Omental fat pad (tissue), 4 donors: Measurements from ENCODE around the gene FER. TPM values are rescaled to one million over a fixed set of nuclear protein-coding genes. Genes with fewer than 3 reads are reported as not detected.
"Not testable (repeated sequence)": the region's sequence is repeated elsewhere in the genome, so short reads cannot be mapped to it uniquely, and the experiment has no call there.

Experiments
- ATAC-seq: fragments of 150-250 bp; one replicate; pipeline ENCODE4 v1.9.1; 2016; ENCODE audit warnings: mild to moderate bottlenecking, moderate library complexity; ENCODE audit not compliant: low FRiP score
- DNase-seq: peaks from one replicate; pipeline ENCODE4 v3.0.0-alpha.2; 2019; ENCODE audit warnings: low spot score
- total RNA-seq, 4 donors: library from RNA; depleted of rRNA; stranded (reverse); fragments of >200 nt; gene quantifications; one replicate each; pipeline ENCODE4 v1.1.0, GENCODE V29; 2016
- TF ChIP-seq, protein P1 (sequence below), 3 donors: fragments of 450-650 bp; IDR thresholded peaks; one replicate each; pipeline ENCODE4 v1.5.1; 2016 to 2017; ENCODE audit warnings: antibody characterized with exemption in 3 of 3, mild to moderate bottlenecking in 3 of 3, moderate library complexity in 2 of 3

Gene FER
- total RNA-seq, 4 donors from 2014 or later = 25.2 to 33.1 (median 29.5) TPM

DNA sequence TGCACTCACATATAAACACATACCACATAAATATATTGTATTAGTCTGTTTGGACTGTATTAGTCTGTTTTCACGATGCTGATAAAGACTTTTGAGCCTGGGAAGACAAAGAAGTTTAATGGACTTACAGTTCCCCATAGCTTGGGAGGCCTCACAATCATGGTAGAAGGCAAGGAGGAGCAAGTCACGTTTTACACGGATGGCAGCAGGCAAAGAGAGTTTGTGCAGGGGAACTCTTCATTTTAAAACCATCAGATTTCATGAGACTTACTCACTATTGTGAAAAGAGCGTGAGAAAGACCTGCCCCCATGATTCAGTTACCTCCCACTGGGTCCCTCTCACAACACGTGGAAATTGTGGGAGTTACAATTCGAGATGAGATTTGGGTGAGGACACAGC lies 133.4 kb downstream of the FER start:
- ATAC-seq = no peak
- DNase-seq = no peak
- TF ChIP-seq, protein P1, sequence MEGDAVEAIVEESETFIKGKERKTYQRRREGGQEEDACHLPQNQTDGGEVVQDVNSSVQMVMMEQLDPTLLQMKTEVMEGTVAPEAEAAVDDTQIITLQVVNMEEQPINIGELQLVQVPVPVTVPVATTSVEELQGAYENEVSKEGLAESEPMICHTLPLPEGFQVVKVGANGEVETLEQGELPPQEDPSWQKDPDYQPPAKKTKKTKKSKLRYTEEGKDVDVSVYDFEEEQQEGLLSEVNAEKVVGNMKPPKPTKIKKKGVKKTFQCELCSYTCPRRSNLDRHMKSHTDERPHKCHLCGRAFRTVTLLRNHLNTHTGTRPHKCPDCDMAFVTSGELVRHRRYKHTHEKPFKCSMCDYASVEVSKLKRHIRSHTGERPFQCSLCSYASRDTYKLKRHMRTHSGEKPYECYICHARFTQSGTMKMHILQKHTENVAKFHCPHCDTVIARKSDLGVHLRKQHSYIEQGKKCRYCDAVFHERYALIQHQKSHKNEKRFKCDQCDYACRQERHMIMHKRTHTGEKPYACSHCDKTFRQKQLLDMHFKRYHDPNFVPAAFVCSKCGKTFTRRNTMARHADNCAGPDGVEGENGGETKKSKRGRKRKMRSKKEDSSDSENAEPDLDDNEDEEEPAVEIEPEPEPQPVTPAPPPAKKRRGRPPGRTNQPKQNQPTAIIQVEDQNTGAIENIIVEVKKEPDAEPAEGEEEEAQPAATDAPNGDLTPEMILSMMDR (IDR thresholded peaks at IDR 0.05) = no peak

DNA sequence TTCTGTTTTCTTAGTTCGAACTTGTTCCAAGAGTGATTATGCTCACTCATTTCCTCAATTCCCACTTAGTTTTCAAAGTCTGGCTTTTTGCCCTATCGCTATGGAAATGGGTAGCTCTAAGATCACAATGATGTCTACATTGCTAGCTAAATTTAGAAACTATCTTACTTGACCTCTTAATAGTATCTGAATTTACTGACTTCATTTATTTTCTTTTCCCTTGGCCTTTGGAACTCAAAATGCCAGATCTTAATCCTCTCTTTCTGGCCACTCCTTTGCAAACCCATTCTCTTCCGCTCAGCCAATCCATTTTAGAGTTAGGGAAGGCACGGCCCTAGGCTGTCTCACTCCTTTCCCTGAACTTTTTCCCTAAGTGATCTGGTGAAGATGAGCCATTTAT lies 137.0 kb downstream of the FER start:
- TF ChIP-seq, protein P1 (IDR thresholded peaks at IDR 0.05) = no peak
- DNase-seq (no peak), ATAC-seq (no peak)

DNA sequence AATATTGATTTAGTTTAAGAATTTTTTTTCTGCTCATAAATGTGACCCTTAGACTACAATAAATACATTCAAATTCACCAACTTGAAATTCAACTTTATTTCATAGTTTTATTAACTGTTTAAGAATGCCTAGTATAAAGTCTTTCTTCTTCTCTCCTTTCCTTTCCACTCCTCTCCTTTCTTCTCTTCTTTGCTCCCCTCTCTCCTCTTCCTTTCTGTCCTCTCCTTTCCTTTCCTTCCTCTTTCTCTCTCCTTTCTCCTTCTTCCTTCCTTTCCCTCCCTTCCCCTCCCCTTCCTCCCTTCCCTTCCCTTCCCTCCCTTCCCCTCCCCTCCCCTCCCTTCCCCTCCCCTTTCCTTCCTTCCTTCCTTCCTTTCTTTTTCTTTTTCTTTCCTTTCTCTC lies 150.6 kb downstream of the FER start:
- DNase-seq (no peak), ATAC-seq (no peak)
- TF ChIP-seq, protein P1 (IDR thresholded peaks at IDR 0.05) = no peak

DNA sequence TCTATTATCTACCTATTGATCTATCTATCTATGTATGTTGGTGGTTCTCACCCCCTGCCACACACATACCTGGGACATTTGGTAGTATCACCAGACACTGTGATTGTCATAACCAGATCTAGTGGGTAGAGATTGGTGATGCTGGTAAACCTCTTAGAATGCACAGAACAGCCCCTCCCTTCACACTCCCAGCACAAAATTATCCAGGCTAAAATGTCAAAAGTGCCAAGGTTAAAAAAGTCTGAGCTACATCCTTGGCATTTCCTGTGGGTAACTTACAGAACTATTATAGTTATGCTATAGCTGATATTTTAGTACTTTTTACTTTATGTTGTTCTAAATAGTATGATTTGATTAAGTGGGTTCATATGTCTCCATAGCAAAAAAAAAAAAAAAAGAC lies 151.0 kb downstream of the FER start:
- TF ChIP-seq, protein P1 (IDR thresholded peaks at IDR 0.05) = no peak
- no peak for DNase-seq
- ATAC-seq = no peak

DNA sequence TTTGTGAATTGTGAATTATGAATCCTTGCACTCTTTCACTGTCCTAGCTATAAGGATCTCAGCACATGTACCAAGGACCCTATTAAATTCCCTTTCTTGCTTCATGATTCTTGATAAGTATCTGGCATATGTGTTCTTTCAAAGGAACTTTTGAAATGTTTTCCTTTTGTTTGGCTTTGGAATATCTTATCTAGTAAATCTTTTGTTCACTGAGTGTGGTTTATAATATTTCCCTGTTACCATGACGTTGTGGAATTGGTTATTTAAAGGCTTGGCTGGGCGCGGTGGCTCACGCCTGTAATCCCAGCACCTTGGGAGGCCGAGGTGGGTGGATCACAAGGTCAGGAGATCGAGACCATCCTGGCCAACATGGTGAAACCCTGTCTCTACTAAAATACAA lies 151.5 kb downstream of the FER start:
- not testable (repeated sequence) for DNase-seq, ATAC-seq

DNA sequence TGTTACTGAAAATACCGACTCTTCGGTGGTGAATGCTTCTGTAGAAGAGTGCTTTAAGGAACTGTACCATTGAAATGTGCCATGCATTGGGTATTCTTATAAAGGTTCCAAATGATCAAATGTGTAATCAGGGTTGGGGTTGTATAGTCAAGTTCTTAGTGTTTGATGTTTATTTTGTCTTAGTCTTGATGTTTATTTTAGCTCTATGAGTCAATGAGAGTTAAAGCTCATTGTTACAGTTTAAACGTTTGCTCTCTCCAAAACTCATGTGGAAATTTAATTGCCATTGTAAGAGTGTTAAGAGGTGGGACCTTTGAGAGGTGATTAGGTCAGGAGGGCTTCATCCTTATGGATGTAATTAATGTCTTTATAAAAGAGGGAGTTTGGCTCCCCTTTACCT lies 153.0 kb downstream of the FER start:
- no peak for ATAC-seq
- no peak for DNase-seq
- TF ChIP-seq, protein P1 (IDR thresholded peaks at IDR 0.05) = no peak

DNA sequence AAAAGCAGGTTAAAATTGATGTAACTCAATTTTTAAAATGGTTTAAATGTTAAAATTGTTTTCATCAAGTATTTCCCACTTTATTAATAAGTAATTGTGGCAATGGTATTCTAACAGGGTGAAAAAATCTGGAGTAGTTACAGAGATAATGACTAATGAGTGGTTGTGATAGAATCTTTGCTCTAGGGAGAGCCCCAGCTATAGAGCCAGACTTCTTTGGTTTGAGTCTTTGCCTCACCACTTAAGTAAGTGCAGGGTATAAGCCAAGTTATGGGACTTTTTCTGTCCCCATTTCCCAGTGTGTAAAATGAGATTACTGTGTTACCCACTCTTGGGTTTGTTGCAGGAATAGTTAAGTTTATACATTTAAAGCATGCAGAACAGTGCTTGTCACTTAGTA lies 158.1 kb downstream of the FER start:
- TF ChIP-seq, protein P1 (IDR thresholded peaks at IDR 0.05) = no peak
- ATAC-seq = no peak
- no peak for DNase-seq

DNA sequence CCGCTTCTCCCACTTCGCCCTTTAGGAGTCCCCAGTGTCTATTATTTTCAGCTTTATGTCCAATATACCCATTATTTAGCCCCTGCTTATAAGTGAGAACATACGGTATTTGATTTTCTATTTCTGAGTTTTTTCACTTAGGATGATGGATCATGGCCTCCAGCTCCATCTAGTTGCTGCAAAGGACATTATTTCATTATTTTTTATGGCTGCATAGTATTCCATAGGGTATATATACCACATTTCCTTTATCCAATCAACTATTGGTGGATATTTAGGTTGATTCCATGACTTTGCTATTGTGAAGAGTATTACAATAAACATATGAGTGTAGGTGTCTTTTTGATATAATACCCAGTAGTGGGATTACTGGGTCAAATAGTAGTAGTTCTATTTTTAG lies 162.9 kb downstream of the FER start:
- no peak for DNase-seq
- ATAC-seq = no peak
- TF ChIP-seq, protein P1 (IDR thresholded peaks at IDR 0.05) = no peak
